GM13977 (cell line): Measurements from ENCODE around the gene STUM.
"Not testable (repeated sequence)": the region's sequence is repeated elsewhere in the genome, so short reads cannot be mapped to it uniquely, and the experiment has no call there.

Experiments used
- DNase-seq: peaks from one replicate; pipeline ENCODE4 v3.0.0; 2012; ENCODE audit warnings: low spot score
- in situ Hi-C: fragments of 300-500 bp; cut with MboI; formaldehyde crosslinking; loops from one replicate; pipeline ENCODE4 v1.12.0; 2022; ENCODE audit warnings: low sequenced_read_pairs, low pct_unique_long_range_greater_than_20kb, mixed read lengths, inconsistent platforms; ENCODE audit not compliant: unreplicated experiment
- TF ChIP-seq, protein P1 (sequence below): IDR thresholded peaks from 2 replicates; pipeline ENCODE4 v1.5.1; 2012; ENCODE audit warnings: mild to moderate bottlenecking, control low read depth; ENCODE audit not compliant: insufficient read depth; ENCODE audit errors: extremely low read depth, missing control alignments

Gene STUM

GRCh38 chr1:226636847-226637096 lies 88.2 kb downstream of the STUM start:
- TF ChIP-seq, protein P1, sequence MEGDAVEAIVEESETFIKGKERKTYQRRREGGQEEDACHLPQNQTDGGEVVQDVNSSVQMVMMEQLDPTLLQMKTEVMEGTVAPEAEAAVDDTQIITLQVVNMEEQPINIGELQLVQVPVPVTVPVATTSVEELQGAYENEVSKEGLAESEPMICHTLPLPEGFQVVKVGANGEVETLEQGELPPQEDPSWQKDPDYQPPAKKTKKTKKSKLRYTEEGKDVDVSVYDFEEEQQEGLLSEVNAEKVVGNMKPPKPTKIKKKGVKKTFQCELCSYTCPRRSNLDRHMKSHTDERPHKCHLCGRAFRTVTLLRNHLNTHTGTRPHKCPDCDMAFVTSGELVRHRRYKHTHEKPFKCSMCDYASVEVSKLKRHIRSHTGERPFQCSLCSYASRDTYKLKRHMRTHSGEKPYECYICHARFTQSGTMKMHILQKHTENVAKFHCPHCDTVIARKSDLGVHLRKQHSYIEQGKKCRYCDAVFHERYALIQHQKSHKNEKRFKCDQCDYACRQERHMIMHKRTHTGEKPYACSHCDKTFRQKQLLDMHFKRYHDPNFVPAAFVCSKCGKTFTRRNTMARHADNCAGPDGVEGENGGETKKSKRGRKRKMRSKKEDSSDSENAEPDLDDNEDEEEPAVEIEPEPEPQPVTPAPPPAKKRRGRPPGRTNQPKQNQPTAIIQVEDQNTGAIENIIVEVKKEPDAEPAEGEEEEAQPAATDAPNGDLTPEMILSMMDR: no peak
- in situ Hi-C loops: no loop called here
- no peak for DNase-seq

- in situ Hi-C loops: no loop called here
- TF ChIP-seq, protein P1: no peak
- DNase-seq: no peak
These were observed 88.8 kb downstream of the STUM start for GRCh38 chr1:226637147-226637935.

DNA sequence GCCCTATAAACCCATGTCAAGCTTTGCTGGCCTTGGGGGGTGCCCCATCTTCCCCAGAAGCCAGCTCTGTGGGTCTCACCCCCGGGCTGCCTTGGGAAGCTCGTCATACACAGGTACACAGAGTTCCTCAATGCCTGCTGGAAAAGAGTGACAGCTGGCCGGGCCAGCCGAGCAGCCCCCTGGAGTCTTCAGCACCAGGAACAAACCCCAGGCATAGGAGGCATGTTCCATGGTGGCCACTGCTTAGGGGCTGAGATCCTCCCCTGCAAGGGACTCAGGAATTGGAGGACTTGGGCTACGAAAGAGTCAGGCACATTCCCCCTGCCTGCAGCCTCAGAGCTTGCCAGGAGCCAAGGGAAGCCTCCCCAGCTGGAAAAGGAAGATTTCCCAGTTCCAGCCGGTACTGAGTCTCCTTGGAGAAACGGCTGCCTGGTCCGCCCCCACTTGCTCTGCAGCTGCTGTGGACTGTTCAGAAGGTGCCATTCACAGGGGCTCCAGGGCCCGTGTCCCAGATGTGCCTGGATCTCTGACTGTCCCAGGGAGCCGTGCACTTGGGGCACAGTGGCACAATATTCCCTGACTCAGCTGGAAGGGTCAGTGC lies 89.5 kb downstream of the STUM start:
- DNase-seq: no peak
- TF ChIP-seq, protein P1: no peak
- in situ Hi-C loops: no loop called here

DNA sequence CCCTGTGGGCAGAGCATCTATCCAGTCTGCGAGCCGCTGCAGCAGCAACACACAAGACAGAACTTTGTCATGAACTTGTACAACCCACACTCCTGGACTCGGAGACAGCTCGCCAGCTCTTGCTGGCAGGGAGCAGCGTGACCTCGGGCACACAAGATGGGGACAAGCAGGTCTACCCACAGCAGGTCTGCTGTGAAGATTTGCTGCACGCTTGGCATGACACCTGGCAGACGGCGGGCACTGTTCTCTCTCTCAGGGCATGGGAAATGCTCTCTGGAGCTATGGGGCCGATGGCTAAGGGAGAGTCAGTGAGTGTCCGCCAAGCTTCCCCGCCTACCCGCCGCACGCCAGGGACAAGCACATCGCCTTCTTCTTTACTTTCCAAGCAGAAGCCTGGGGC lies 90.0 kb downstream of the STUM start:
- in situ Hi-C loops: no loop called here
- TF ChIP-seq, protein P1: no peak
- no peak for DNase-seq

GRCh38 chr1:226639206-226639605 lies 90.6 kb downstream of the STUM start:
- in situ Hi-C loops, DNase-seq: not testable (repeated sequence)

DNA sequence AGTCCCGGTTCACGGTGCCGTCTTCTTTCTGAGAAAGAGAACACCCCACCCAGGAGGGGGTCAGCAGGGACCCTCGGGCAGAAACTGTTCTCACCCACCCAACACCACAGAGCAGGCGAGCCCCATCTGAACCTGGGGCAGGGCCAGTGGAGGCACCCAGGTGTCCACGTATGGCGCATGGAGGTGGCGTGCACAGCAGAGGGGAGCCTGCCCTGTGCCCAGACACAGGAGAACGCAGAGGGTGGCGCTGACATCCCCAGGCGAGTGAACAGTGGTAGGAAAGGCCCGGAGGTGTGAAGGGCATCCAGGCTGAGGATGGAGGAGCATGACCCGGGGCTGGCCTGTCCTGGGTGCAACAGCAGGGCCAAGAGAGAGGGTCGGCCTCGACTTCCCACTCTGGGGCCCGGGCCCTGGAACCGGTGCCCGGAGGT lies 91.1 kb downstream of the STUM start:
- no peak for DNase-seq
- in situ Hi-C loops: no loop called here
- TF ChIP-seq, protein P1: no peak

- TF ChIP-seq, protein P1: no peak
- DNase-seq: no peak
- in situ Hi-C loops: no loop called here
These were observed 92.0 kb downstream of the STUM start for GRCh38 chr1:226640321-226641136.
